HG03175 (cell line): ENCODE data around the gene PSMB11.
A peak's percentile ranks its signal among the peaks of the same experiment; 100 is the strongest.
"Not testable (repeated sequence)": the region's sequence is repeated elsewhere in the genome, so short reads cannot be mapped to it uniquely, and the experiment has no call there.

Source experiments
- ATAC-seq: cut with Tn5 transposase; IDR thresholded peaks from one replicate; pipeline ENCODE4 v1.9.1; 2021; ENCODE audit warnings: mild to moderate bottlenecking, moderate library complexity; ENCODE audit not compliant: unreplicated experiment

Gene PSMB11

GRCh38 chr14:23013749-23014054 lies 28.3 kb upstream of the PSMB11 start:
- not testable (repeated sequence) for ATAC-seq

- no peak for ATAC-seq
These were observed 26.4 kb upstream of the PSMB11 start for GRCh38 chr14:23015618-23016017.

GRCh38 chr14:23017091-23017490 lies 24.9 kb upstream of the PSMB11 start:
- ATAC-seq: no peak

GRCh38 chr14:23018107-23018506 lies 23.9 kb upstream of the PSMB11 start:
- ATAC-seq: no peak

- no peak for ATAC-seq
These were observed 21.6 kb upstream of the PSMB11 start for GRCh38 chr14:23020143-23021128.

GRCh38 chr14:23021434-23021833 lies 20.6 kb upstream of the PSMB11 start:
- ATAC-seq: no peak

GRCh38 chr14:23021889-23022442 lies 20.0 kb upstream of the PSMB11 start:
- ATAC-seq: no peak

- no peak for ATAC-seq
These were observed 18.8 kb upstream of the PSMB11 start for GRCh38 chr14:23023022-23023794.

GRCh38 chr14:23023795-23024152 lies 18.2 kb upstream of the PSMB11 start:
- ATAC-seq: no peak

GRCh38 chr14:23024612-23025075 lies 17.4 kb upstream of the PSMB11 start:
- ATAC-seq: no peak

- ATAC-seq: no peak
These were observed 16.7 kb upstream of the PSMB11 start for GRCh38 chr14:23025151-23025814.

GRCh38 chr14:23028799-23029198 lies 13.2 kb upstream of the PSMB11 start:
- ATAC-seq: no peak

GRCh38 chr14:23030936-23031335 lies 11.1 kb upstream of the PSMB11 start:
- no peak for ATAC-seq

- no peak for ATAC-seq
These were observed 8.7 kb upstream of the PSMB11 start for GRCh38 chr14:23033251-23033727.

GRCh38 chr14:23033801-23034497 lies 8.1 kb upstream of the PSMB11 start:
- ATAC-seq: no peak

- ATAC-seq: peak; percentile 95
These were observed 7.3 kb upstream of the PSMB11 start, which contains the start of gene PSMB5 for GRCh38 chr14:23034498-23035302. Gene PSMB5, minus strand, starts transcription at chr14:23034900. Its CDS starts 19 bp downstream, at chr14:23034881.

- no peak for ATAC-seq
These were observed 6.5 kb upstream of the PSMB11 start for GRCh38 chr14:23035303-23036144.

- no peak for ATAC-seq
These were observed 1.9 kb upstream of the PSMB11 start for GRCh38 chr14:23040100-23040499.
